Transverse colon (tissue), 4 donors: ENCODE results near the gene MEMO1. TPM values are rescaled to one million over a fixed set of nuclear protein-coding genes. Genes with fewer than 3 reads are reported as not detected.
"Not testable (repeated sequence)": the region's sequence is repeated elsewhere in the genome, so short reads cannot be mapped to it uniquely, and the experiment has no call there.

Source experiments
- DNase-seq: peaks from one replicate; pipeline ENCODE4 v3.0.0-alpha.2; 2019
- H3K27ac ChIP-seq, 4 donors: fragments of 200-600 bp; sonication (generic); 2 replicates each; pipeline ENCODE4 v1.5.1; 2016 to 2018; ENCODE audit warnings: inconsistent platforms in 4 of 4
- H3K27me3 ChIP-seq: fragments of 200-600 bp; sonication (generic); 2 replicates; pipeline ENCODE4 v1.5.1; 2017; ENCODE audit warnings: inconsistent platforms
- H3K36me3 ChIP-seq, 4 donors: fragments of 200-600 bp; sonication (generic); 2 replicates each; pipeline ENCODE4 v1.5.1; 2017 to 2019; ENCODE audit warnings: inconsistent platforms in 4 of 4
- H3K4me1 ChIP-seq, 4 donors: fragments of 200-600 bp; sonication (generic); 2 replicates each; pipeline ENCODE4 v1.5.1; 2017 to 2020; ENCODE audit warnings: inconsistent platforms in 4 of 4
- H3K4me3 ChIP-seq, 4 donors: fragments of 200-600 bp; sonication (generic); 1 replicate in 1 of 4; 2 replicates in 3 of 4; pipeline versions ENCODE4 v1.5.1 to v1.6.1; 2017 to 2019; ENCODE audit warnings: inconsistent platforms in 4 of 4
- H3K9me3 ChIP-seq, 2 donors: fragments of 200-600 bp; sonication (generic); 2 replicates each; pipeline ENCODE4 v1.5.1; 2017 to 2019; ENCODE audit warnings: inconsistent platforms in 2 of 2
- EP300 ChIP-seq: sonication (generic); formaldehyde crosslinking; IDR thresholded peaks from one replicate; pipeline ENCODE4 v1.6.1; 2017; ENCODE audit warnings: antibody characterized with exemption, low read depth
- POLR2A ChIP-seq: fragments of 450-650 bp; IDR thresholded peaks from one replicate; pipeline ENCODE4 v1.6.1; 2016; ENCODE audit warnings: antibody characterized with exemption, mild to moderate bottlenecking, moderate library complexity
- POLR2AphosphoS5 ChIP-seq, 3 donors: sonication (generic); formaldehyde crosslinking; IDR thresholded peaks; one replicate each; pipeline ENCODE4 v1.6.1; 2016; ENCODE audit warnings: antibody characterized with exemption in 3 of 3
- WGBS, 2 donors: methylation state at CpG; one replicate each; pipeline ENCODE4 v1.1.5; 2018; ENCODE audit warnings: low coverage in 1 of 2; 5-methylcytosine and 5-hydroxymethylcytosine counted together
- in situ Hi-C, 4 donors: fragments of 200-750 bp; cut with MboI; loops; one replicate each; pipeline versions ENCODE4 v1.15.0 to v1.15.1; 2017; ENCODE audit warnings: low sequenced_read_pairs in 3 of 4, low pct_ligation_motif_present in 1 of 4, low pct_unique_long_range_greater_than_20kb in 1 of 4
- intact Hi-C: fragments of 100-400 bp; cut with DNase I; formaldehyde crosslinking; loops from one replicate; pipeline ENCODE4 v1.15.1; 2023; ENCODE audit warnings: low total_unique reads
- total RNA-seq, 4 donors: library from RNA; depleted of rRNA; stranded (reverse); fragments of >200 nt; gene quantifications; one replicate each; pipeline ENCODE4 v1.1.0, GENCODE V29; 2016
- TF ChIP-seq, protein P1 (sequence below), 5 experiments: fragments of 200-600 bp in 3 of 5; fragments of 450-650 bp in 2 of 5; sonication (generic) in 3 of 5; IDR thresholded peaks; 1 replicate in 2 of 5; 2 replicates in 3 of 5; pipeline ENCODE4 v1.5.1; 2016 to 2017; ENCODE audit warnings: antibody characterized with exemption in 5 of 5, inconsistent platforms in 3 of 5, mild to moderate bottlenecking in 2 of 5, moderate library complexity in 1 of 5

The MEMO1 gene
- total RNA-seq, 4 donors from 2014 or later = 7.5 to 25.1 (median 17.0) TPM

DNA sequence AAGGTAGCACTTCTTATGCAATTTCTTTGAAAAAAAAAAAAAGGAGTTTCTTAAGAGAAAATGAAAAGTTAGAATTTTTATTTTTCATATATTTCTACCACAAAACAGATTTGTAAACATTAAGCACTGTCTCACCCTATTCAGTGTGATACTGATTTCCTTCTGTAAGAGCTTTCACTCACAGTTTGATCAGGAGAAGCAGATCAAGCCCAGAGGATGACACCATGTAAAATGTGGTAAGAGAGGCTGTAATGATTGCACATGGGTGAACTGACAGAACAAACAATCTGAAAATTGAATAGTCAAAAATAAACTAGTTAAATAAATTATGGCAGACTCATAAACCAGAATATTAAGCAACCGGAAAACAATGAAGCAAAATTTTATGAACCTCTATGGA lies 54.5 kb downstream of the MEMO1 start:
- Histone ChIP-seq H3K27me3 (no peaks in the 10 kb centered on the region), H3K4me3 (no peak overlapping the region), H3K36me3 (no peaks in the 10 kb centered on the region), H3K4me1 (peaks cover 0 to 11% (median 0%) of the 10 kb centered on the region in 4 donors), H3K9me3 (no peaks in the 10 kb centered on the region), H3K27ac (no peak overlapping the region)
- WGBS, 2 donors = 92 to 100% methylated on average over 1 of the region's 1 CpG
- intact Hi-C loops (no loop called here), in situ Hi-C loops (no loop called here)
- TF ChIP-seq EP300 (no peak), POLR2A (no peak), POLR2AphosphoS5 (IDR thresholded peaks at IDR 0.05) (no peak)
- TF ChIP-seq, protein P1, sequence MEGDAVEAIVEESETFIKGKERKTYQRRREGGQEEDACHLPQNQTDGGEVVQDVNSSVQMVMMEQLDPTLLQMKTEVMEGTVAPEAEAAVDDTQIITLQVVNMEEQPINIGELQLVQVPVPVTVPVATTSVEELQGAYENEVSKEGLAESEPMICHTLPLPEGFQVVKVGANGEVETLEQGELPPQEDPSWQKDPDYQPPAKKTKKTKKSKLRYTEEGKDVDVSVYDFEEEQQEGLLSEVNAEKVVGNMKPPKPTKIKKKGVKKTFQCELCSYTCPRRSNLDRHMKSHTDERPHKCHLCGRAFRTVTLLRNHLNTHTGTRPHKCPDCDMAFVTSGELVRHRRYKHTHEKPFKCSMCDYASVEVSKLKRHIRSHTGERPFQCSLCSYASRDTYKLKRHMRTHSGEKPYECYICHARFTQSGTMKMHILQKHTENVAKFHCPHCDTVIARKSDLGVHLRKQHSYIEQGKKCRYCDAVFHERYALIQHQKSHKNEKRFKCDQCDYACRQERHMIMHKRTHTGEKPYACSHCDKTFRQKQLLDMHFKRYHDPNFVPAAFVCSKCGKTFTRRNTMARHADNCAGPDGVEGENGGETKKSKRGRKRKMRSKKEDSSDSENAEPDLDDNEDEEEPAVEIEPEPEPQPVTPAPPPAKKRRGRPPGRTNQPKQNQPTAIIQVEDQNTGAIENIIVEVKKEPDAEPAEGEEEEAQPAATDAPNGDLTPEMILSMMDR (IDR thresholded peaks at IDR 0.05) = no peak
- no peak for DNase-seq

DNA sequence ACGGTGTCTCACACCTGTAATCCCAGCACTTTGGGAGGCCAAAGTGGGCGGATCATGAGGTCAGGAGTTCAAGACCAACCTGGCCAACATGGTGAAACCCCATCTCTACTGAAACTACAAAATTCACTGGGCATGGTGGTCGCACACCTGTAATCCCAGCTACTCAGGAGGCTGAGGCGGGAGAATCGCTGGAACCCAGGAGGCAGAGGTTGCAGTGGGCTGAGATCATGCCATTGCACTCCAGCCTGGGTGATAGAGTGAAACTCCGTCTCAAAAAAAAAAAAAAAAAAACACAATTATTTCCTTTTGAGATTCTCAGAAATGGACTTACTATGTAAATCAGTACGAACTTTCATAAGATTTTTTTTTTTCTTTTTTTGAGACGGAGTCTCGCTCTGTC lies 57.7 kb downstream of the MEMO1 start:
- H3K4me3 ChIP-seq, H3K27me3 ChIP-seq, H3K9me3 ChIP-seq, H3K36me3 ChIP-seq, in situ Hi-C loops, intact Hi-C loops, DNase-seq, H3K4me1 ChIP-seq, H3K27ac ChIP-seq: not testable (repeated sequence)
- WGBS, 2 donors = 89 to 94% methylated on average over 3 to 9 of the region's 9 CpGs

DNA sequence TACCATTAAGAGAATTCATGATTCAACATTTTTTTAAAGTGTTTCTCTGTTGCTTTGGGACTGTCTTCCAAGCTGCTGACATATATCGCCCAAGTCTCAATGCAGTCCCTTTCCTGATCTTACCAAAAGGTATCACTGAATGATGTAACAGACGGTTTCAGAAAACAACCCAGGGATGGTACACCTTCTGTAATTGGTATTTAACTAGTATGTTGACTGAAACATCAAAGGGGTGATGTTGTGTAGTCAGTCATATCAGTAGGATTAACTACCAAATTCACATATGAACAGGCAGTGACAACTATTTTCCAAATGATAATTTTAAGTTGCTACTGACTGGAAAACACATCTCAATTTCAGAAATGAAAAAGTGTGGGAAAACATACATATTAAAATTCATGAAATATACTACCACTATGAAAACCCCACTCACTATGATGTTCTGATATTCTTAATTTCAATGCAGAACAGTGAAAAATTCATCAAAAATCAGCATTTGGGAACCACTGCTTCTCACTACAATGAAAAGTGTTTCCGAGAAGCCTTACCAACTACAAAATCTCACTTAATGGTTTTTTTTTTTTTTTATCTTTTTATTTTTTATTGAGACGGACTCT lies 59.8 kb downstream of the MEMO1 start:
- H3K27ac ChIP-seq = no peak overlapping the region
- DNase-seq = no peak
- H3K36me3 ChIP-seq = no peaks in the 10 kb centered on the region
- no peaks in the 10 kb centered on the region for H3K9me3 ChIP-seq
- WGBS, 2 donors = 86 to 88% methylated on average over 4 of the region's 4 CpGs
- no peaks in the 10 kb centered on the region for H3K4me1 ChIP-seq
- in situ Hi-C loops = no loop called here
- H3K4me3 ChIP-seq = no peak overlapping the region
- H3K27me3 ChIP-seq = no peaks in the 10 kb centered on the region
- TF ChIP-seq EP300 (no peak), POLR2A (no peak), POLR2AphosphoS5 (IDR thresholded peaks at IDR 0.05) (no peak)
- TF ChIP-seq, protein P1 (IDR thresholded peaks at IDR 0.05) = no peak
- intact Hi-C loops = no loop called here

DNA sequence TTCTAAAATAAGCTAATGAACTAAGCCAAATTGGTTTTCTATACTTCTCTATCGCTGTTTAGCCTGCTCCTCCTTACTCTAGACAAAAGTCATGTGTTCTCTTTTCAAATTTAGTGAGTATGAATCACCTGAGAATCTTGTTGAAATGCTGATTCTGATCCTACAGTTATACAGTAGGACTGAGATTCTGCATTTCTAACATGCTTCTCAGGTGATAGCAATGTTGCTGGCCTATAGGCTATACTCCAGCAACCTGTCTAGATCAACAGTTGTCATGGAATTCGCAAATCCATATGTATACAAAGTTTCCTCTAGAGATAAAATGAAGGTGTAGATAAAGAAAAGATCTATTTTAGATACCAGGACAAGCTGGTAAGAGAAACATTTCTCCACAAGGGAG lies 62.9 kb downstream of the MEMO1 start:
- Histone ChIP-seq H3K27ac (no peak overlapping the region), H3K27me3 (no peaks in the 10 kb centered on the region), H3K4me1 (no peaks in the 10 kb centered on the region), H3K4me3 (no peak overlapping the region), H3K9me3 (no peaks in the 10 kb centered on the region), H3K36me3 (peaks cover 0 to 1% (median 0%) of the 10 kb centered on the region in 4 donors)
- DNase-seq = no peak
- TF ChIP-seq POLR2AphosphoS5 (IDR thresholded peaks at IDR 0.05) = no peak
- TF ChIP-seq, protein P1 (IDR thresholded peaks at IDR 0.05) = no peak
- no peak for TF ChIP-seq EP300
- TF ChIP-seq POLR2A = no peak
- in situ Hi-C loops (no loop called here), intact Hi-C loops (no loop called here)
- 89 to 94% methylated on average over 2 of the region's 2 CpGs for WGBS, 2 donors

DNA sequence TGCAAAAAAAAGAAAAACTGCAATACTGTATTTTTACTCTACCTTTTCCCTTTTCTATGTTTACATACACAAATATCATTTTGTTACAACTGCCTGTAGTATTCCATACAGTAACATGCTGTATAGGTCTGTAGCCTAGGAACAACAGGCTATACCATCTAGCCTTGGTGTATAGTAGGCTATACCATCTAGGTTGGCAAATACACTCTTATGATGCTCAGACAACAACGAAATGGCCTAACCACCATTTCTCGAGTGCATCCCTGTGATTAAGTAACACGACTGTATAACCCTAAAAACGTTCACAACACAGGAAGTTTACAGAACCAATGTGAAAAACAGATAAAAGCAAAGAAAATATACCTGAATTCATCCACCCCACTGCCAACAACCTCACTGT lies 64.0 kb downstream of the MEMO1 start:
- in situ Hi-C loops (no loop called here), intact Hi-C loops (no loop called here)
- WGBS, 2 donors = 73 to 90% methylated on average over 4 of the region's 4 CpGs

More for the DNA sequence above, 64.0 kb downstream of the MEMO1 start:
- H3K4me3 ChIP-seq = no peak overlapping the region
- peaks cover 0 to 8% (median 0%) of the 10 kb centered on the region in 4 donors for H3K36me3 ChIP-seq
- H3K4me1 ChIP-seq = no peaks in the 10 kb centered on the region
- no peak overlapping the region for H3K27ac ChIP-seq
- DNase-seq = no peak
- H3K27me3 ChIP-seq = no peaks in the 10 kb centered on the region
- H3K9me3 ChIP-seq = no peaks in the 10 kb centered on the region
- TF ChIP-seq POLR2A (no peak), EP300 (no peak)
- TF ChIP-seq, protein P1 (IDR thresholded peaks at IDR 0.05) = no peak
